Keratinocyte (primary cell): Measurements from ENCODE around the gene ULK4. TPM values are rescaled to one million over a fixed set of nuclear protein-coding genes. Genes with fewer than 3 reads are reported as not detected.

Experiments used
- DNase-seq: peaks from one replicate; pipeline ENCODE4 v3.0.0-alpha.2; 2011; ENCODE audit warnings: low read depth, missing footprints, low spot score
- FAIRE-seq: peaks from 2 replicates; lab custom pipeline; 2011; peaks lifted over from hg19 to GRCh38; lab: Jason Lieb, UNC
- H2AFZ ChIP-seq: 2 replicates; pipeline ENCODE4 v1.6.0; 2012; ENCODE audit warnings: low read length, control low read depth, inconsistent platforms; ENCODE audit not compliant: control insufficient read depth
- H3K27ac ChIP-seq: 2 replicates; pipeline ENCODE4 v1.5.1; 2011; ENCODE audit warnings: low read length; ENCODE audit not compliant: control insufficient read depth, insufficient read depth
- H3K27me3 ChIP-seq: 3 replicates; pipeline ENCODE4 v1.6.0; 2011; ENCODE audit warnings: low read length; ENCODE audit not compliant: control insufficient read depth, insufficient read depth; ENCODE audit errors: extremely low read depth
- H3K36me3 ChIP-seq, 2 experiments: 2 replicates in 1 of 2; 3 replicates in 1 of 2; pipeline ENCODE4 v1.5.1; 2011; ENCODE audit warnings: low read length in 2 of 2, mild to moderate bottlenecking in 1 of 2; ENCODE audit not compliant: control insufficient read depth in 2 of 2, insufficient read depth in 2 of 2; ENCODE audit errors: extremely low read depth in 1 of 2
- H3K4me1 ChIP-seq: 3 replicates; pipeline ENCODE4 v1.5.1; 2011; ENCODE audit warnings: low read length; ENCODE audit not compliant: control insufficient read depth, insufficient read depth; ENCODE audit errors: extremely low read depth
- H3K4me2 ChIP-seq: 3 replicates; pipeline ENCODE4 v1.6.0; 2011; ENCODE audit warnings: low read depth, low read length; ENCODE audit not compliant: control insufficient read depth, insufficient read depth; ENCODE audit errors: extremely low read depth
- H3K4me3 ChIP-seq, 3 experiments: fragments of 200-600 bp in 1 of 3; sonication (generic) in 1 of 3; 2 replicates in 2 of 3; 3 replicates in 1 of 3; pipeline ENCODE4 v1.5.1; 2011 to 2016; ENCODE audit warnings: low read length in 3 of 3, mild to moderate bottlenecking in 3 of 3, control low read depth in 2 of 3, inconsistent platforms in 1 of 3, low read depth in 1 of 3, mixed read lengths in 1 of 3, mixed run types in 1 of 3, moderate library complexity in 1 of 3; ENCODE audit not compliant: control insufficient read depth in 2 of 3, insufficient read depth in 2 of 3; ENCODE audit errors: extremely low read depth in 1 of 3
- H3K79me2 ChIP-seq: 2 replicates; pipeline ENCODE4 v1.6.0; 2012; ENCODE audit warnings: low read length; ENCODE audit not compliant: control insufficient read depth, insufficient read depth
- H3K9ac ChIP-seq: 3 replicates; pipeline ENCODE4 v1.6.0; 2011; ENCODE audit warnings: low read length; ENCODE audit not compliant: control insufficient read depth, insufficient read depth; ENCODE audit errors: extremely low read depth
- H3K9me1 ChIP-seq: 3 replicates; pipeline ENCODE4 v1.6.0; 2011; ENCODE audit warnings: low read length; ENCODE audit not compliant: control insufficient read depth, insufficient read depth; ENCODE audit errors: extremely low read depth
- H3K9me3 ChIP-seq: 2 replicates; pipeline ENCODE4 v1.5.1; 2012; ENCODE audit warnings: low read depth, low read length; ENCODE audit not compliant: control insufficient read depth
- H4K20me1 ChIP-seq: 3 replicates; pipeline ENCODE4 v1.6.0; 2011; ENCODE audit warnings: low read length; ENCODE audit not compliant: control insufficient read depth, insufficient read depth; ENCODE audit errors: extremely low read depth
- CTCF ChIP-seq, 3 experiments: IDR thresholded peaks in 1 of 3; conservative IDR thresholded peaks in 1 of 3; optimal IDR thresholded peaks in 1 of 3; 2 replicates in 2 of 3; 3 replicates in 1 of 3; pipeline versions ENCODE3 to v1.5.1; 2011; ENCODE audit warnings: low read length in 3 of 3, mild to moderate bottlenecking in 3 of 3, moderate library complexity in 2 of 3, control low read depth in 1 of 3, inconsistent platforms in 1 of 3; ENCODE audit not compliant: insufficient read depth in 2 of 3; ENCODE audit errors: extremely low read depth in 1 of 3
- EZH2 ChIP-seq: IDR thresholded peaks from one replicate; pipeline ENCODE4 v1.6.1; 2012; ENCODE audit warnings: inconsistent platforms, mild to moderate bottlenecking, low read length, moderate library complexity
- dilution Hi-C: fragments of 300-500 bp; cut with MboI; formaldehyde crosslinking; loops from one replicate; pipeline ENCODE4 v1.7.0; 2020; ENCODE audit warnings: low sequenced_read_pairs; ENCODE audit not compliant: extremely low pct_ligation_motif_present
- polyA plus RNA-seq, 5 experiments: library from polyadenylated mRNA; depleted of rRNA in 3 of 5; stranded (reverse) in 3 of 5; stranded (forward) in 1 of 5; unstranded in 1 of 5; fragments of >200 nt; gene quantifications; 1 replicate in 1 of 5; 2 replicates in 3 of 5; 3 replicates in 1 of 5; pipeline versions ENCODE4 v1.2.1 to v1.2.3, GENCODE V29; 2011 to 2012; ENCODE audit warnings: missing spikeins in 2 of 5, low read depth in 1 of 5, low replicate concordance in 1 of 5

ULK4 gene
- polyA plus RNA-seq, 1 donor (not counting 4 experiments of a cell fraction or from before 2014, with no cell fraction given), result 6.1 TPM

- Histone ChIP-seq H3K27me3 (no peaks in the 10 kb centered on the region), H3K9me1 (no peaks in the 10 kb centered on the region), H2AFZ (no peak overlapping the region), H3K4me2 (no peak overlapping the region), H3K36me3 (no peaks in the 10 kb centered on the region), H3K4me3 (no peak overlapping the region), H3K79me2 (no peaks in the 10 kb centered on the region), H3K9me3 (no peaks in the 10 kb centered on the region), H3K9ac (no peak overlapping the region), H4K20me1 (no peaks in the 10 kb centered on the region), H3K27ac (no peak overlapping the region), H3K4me1 (peaks cover 7% of the 10 kb centered on the region)
- DNase-seq (no peak), FAIRE-seq (no peak)
- TF ChIP-seq CTCF (optimal IDR thresholded peaks at IDR 0.05 in 1 of 3, IDR thresholded peaks at IDR 0.05 in 1 of 3, conservative IDR thresholded peaks at IDR 0.05 in 1 of 3; ENCODE audit: extremely low read depth in 1 of 3, insufficient read depth in 2 of 3, low read length in 3 of 3) (no peak), EZH2 (no peak)
- dilution Hi-C loops, result no loop called here
These were observed 278.1 kb downstream of the ULK4 start for GRCh38 chr3:41683666-41684350.

GRCh38 chr3:41682996-41683395 lies 278.9 kb downstream of the ULK4 start:
- no peak overlapping the region for H2AFZ ChIP-seq
- H3K27me3 ChIP-seq, result no peaks in the 10 kb centered on the region
- H3K9me1 ChIP-seq, result no peaks in the 10 kb centered on the region
- no peak for FAIRE-seq
- no peak overlapping the region for H3K4me3 ChIP-seq
- H3K27ac ChIP-seq, result no peak overlapping the region
- no peak overlapping the region for H3K4me2 ChIP-seq
- H3K9me3 ChIP-seq, result no peaks in the 10 kb centered on the region
- dilution Hi-C loops, result no loop called here
- H3K36me3 ChIP-seq, result no peaks in the 10 kb centered on the region
- TF ChIP-seq CTCF (optimal IDR thresholded peaks at IDR 0.05 in 1 of 3, IDR thresholded peaks at IDR 0.05 in 1 of 3, conservative IDR thresholded peaks at IDR 0.05 in 1 of 3; ENCODE audit: extremely low read depth in 1 of 3, insufficient read depth in 2 of 3, low read length in 3 of 3) (no peak), EZH2 (no peak)
- no peaks in the 10 kb centered on the region for H4K20me1 ChIP-seq
- no peaks in the 10 kb centered on the region for H3K79me2 ChIP-seq
- no peak overlapping the region for H3K9ac ChIP-seq
- DNase-seq, result no peak
- peaks cover 7% of the 10 kb centered on the region for H3K4me1 ChIP-seq
